Central memory CD8-positive, alpha-beta T cell (primary cell): ENCODE results near the gene HOXA5.

Source experiments
- ATAC-seq: fragments of 150-1000 bp; cut with Tn5 transposase; replicated peaks from 2 replicates; pipeline ENCODE4 v1.10.0; 2022; ENCODE audit warnings: mild to moderate bottlenecking, moderate FRiP score, moderate number of reproducible peaks; ENCODE audit not compliant: poor library complexity, severe bottlenecking; ENCODE audit errors: extremely low read depth
- DNase-seq, 2 donors: peaks; one replicate each; pipeline ENCODE4 v3.0.0; 2021; ENCODE audit warnings: low spot score in 2 of 2
- H3K27ac Mint-ChIP-seq: one replicate; pipeline ENCODE4 v1.8.0; 2022; ENCODE audit warnings: low read depth, mild to moderate bottlenecking, moderate library complexity, mixed read lengths
- H3K27me3 Mint-ChIP-seq: one replicate; pipeline ENCODE4 v1.8.0; 2022; ENCODE audit warnings: mixed read lengths
- H3K36me3 Mint-ChIP-seq: one replicate; pipeline ENCODE4 v1.8.0; 2022; ENCODE audit warnings: mild to moderate bottlenecking, moderate library complexity, mixed read lengths; ENCODE audit not compliant: insufficient read depth
- H3K4me1 Mint-ChIP-seq: one replicate; pipeline ENCODE4 v1.8.0; 2022; ENCODE audit warnings: mixed read lengths
- H3K4me3 Mint-ChIP-seq: one replicate; pipeline ENCODE4 v1.8.0; 2022; ENCODE audit warnings: mild to moderate bottlenecking, moderate library complexity, mixed read lengths
- H3K9me3 Mint-ChIP-seq: one replicate; pipeline ENCODE4 v1.8.0; 2022; ENCODE audit warnings: mixed read lengths

Gene HOXA5

DNA sequence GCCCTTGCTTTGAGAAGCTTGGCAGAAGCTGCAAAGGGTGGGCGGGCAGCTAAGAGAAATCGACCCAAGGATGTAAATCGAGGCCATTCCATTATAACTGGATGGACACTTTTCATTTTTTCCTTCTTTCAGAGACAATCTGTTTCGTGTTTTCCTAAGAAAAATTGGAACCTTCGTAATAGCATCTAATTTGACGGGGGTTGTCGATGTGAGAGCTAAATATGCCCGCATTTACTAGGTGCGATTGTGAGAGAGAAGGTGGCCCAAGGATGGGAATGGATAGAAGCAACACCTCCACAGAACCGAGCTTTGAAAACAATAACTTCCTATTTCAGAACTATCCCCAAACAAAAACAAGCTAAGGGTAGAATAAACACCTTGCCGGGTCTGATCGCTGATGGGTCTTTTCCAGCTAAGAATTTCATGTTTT lies 12.1 kb downstream of the HOXA5 start:
- Mint-ChIP-seq H3K4me1 (no peaks in the 10 kb centered on the region), H3K27ac (no peak overlapping the region), H3K4me3 (peak overlapping the region; percentile 44), H3K27me3 (peaks cover 68% of the 10 kb centered on the region), H3K9me3 (no peaks in the 10 kb centered on the region), H3K36me3 (no peaks in the 10 kb centered on the region)
- ATAC-seq, result no peak
- no peak for DNase-seq

DNA sequence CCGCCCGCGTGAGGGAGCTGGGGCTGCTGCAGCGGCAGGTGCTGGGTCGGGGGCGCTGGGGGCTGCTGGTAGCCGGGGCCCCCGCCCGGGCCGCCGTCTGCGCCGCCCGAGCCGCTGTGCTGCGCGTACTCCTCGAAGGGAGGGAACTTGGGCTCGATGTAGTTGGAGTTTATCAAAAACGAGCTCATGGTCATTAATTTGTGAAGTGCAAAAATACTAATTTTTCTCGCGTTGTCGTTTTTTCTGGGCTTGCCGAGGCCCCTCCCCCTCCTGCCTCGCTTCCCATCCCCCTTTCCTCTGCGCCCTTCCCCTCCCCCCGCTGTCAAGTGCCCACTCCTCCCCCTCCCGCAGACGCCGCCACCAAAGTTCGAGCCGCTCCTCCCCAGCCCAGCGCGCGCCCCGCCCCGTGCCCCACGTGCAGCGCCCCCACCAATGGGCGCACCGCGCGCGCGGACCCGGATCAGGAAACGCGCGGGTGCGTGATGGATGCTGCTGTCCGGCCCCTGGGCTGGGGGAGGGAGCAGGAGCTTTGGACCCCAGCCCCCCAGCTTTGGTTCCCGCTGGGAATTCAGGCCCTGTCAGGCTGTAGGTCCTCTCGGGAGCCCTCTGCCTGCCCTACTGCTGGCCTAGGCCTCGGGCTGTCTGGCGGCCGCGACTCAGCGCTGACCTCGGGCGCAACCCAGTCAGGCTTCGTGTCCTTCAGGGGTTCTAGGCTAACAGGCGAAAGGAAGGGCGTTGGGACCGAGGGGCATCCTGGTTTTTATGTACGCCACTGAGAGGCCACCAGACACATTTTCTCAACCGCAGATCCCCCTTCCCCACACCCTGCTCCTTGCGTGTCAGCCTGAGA lies 12.7 kb downstream of the HOXA5 start, which contains the start of gene HOXA4:
Gene HOXA4, minus strand, starts transcription at position 218 of the 850 bp plus-strand sequence. Its CDS starts 24 bp downstream, at position 194.
- peak; percentile 44 to 52 for DNase-seq
- Mint-ChIP-seq H3K4me3 (peak within 1 kb of the TSS; percentile 44), H3K27me3 (peaks cover 68% of the 10 kb centered on the region), H3K4me1 (no peaks in the 10 kb centered on the region), H3K27ac (no peak within 1 kb of the TSS), H3K9me3 (no peaks in the 10 kb centered on the region), H3K36me3 (no peaks in the 10 kb centered on the region)
- peak; percentile 80 for ATAC-seq

DNA sequence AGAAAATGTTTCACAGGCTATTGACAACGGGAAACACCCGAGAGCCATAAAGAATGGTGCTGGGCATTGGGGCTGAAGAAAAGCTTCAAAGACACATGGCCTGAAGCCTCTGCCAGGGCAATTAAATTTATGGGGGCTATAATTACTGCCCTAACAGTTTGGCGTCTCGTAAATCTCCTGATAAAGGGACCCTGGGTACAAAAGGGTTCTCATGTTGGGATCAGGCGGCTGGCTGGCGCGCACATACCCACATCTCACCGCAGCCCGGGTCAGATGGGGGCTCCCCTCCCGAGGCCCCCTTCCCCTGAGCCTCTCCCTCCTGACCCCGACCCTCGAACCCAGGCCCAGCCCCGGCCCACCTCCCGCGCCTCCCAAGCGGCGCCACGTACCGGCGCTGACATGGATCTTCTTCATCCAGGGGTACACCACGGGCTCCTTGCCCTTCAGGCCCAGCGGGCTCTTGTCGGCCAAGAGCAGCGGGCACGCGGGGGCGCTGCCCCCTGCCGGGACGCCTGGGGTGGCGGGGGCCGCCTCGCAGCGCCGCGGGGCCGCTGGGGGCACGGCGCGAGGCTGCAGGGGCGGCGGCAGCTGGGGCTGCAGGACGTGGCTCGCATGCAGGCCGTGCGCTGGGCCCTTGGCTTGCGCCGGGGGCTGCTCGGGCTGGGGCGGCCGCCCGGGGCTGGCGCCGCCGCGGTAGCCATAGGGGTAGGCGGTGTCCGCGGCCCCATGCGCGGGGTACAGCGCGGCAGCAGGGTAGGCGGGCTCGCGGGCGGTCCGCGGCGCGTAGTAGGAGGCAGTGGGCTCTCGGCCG lies 13.5 kb downstream of the HOXA5 start:
- H3K9me3 Mint-ChIP-seq, result no peaks in the 10 kb centered on the region
- H3K36me3 Mint-ChIP-seq, result no peaks in the 10 kb centered on the region
- no peak overlapping the region for H3K27ac Mint-ChIP-seq
- H3K4me3 Mint-ChIP-seq, result no peak overlapping the region
- peaks cover 68% of the 10 kb centered on the region for H3K27me3 Mint-ChIP-seq
- DNase-seq (no peak), ATAC-seq (peak; percentile 7)
- H3K4me1 Mint-ChIP-seq, result no peaks in the 10 kb centered on the region

DNA sequence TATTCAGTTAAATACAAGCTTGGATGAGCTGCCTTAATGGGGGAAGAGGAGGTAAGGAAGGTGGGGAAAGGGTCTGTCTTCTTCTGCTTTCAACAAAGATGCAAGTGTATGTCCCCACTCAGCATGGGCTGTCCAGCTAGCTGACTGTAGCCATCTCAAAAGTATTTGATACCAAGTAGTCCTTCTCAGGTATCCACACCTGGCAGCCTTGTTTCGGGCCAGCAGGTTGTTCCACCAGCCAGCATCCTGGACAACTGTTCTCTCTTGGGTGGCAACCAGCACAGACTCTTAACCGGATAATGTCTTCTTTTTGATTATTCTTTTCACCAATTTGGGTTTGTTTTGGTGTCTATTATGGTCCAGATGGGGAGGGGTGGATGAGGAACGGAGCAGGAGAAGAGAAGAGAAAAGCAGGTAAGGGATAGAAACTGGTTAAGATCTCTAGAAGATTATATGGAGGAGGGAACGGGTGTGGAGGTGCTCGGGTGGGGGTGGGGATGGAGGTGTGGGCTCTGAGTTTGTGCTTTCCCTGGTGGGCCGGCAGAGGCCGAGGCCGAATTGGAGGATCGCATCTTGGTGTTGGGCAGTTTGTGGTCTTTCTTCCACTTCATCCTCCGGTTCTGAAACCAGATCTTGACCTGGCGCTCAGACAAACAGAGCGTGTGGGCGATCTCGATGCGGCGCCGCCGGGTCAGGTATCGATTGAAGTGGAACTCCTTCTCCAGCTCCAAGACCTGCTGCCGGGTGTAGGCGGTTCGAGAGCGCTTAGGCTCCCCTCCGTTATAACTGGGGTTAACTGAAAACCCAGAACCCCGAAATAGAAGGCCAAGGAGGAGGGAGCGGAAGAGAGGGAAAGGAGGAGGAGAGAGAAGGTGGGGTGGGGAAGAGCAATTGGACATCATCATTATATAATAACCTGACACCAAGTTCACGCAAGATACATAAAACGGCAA lies 14.4 kb downstream of the HOXA5 start:
- Mint-ChIP-seq H3K4me3 (no peak overlapping the region), H3K4me1 (no peaks in the 10 kb centered on the region), H3K27ac (no peak overlapping the region), H3K36me3 (no peaks in the 10 kb centered on the region), H3K27me3 (peaks cover 68% of the 10 kb centered on the region), H3K9me3 (no peaks in the 10 kb centered on the region)
- DNase-seq, result no peak
- no peak for ATAC-seq

DNA sequence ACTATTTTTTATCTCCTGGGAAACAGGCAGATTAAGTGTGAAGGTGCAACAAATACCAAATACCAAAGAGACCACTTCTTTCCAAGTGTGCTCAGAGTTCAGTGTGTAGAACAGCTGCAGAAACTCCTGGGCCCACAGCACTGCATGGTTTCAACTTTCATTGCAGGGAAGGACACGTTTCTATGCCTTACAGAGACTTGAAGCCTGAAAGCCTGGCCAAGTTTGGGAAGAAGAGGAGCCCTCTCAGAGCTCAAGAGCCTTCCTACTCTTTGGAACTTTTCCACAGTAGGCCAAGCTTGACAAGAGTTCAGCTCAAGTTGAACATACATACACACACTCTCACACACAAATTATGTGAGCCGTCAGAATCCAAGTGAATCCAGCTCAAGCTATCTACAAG lies 15.4 kb downstream of the HOXA5 start:
- H3K27ac Mint-ChIP-seq, result no peak overlapping the region
- H3K27me3 Mint-ChIP-seq, result peaks cover 64% of the 10 kb centered on the region
- H3K9me3 Mint-ChIP-seq, result no peaks in the 10 kb centered on the region
- H3K36me3 Mint-ChIP-seq, result no peaks in the 10 kb centered on the region
- ATAC-seq (no peak), DNase-seq (no peak)
- no peak overlapping the region for H3K4me3 Mint-ChIP-seq
- H3K4me1 Mint-ChIP-seq, result no peaks in the 10 kb centered on the region

DNA sequence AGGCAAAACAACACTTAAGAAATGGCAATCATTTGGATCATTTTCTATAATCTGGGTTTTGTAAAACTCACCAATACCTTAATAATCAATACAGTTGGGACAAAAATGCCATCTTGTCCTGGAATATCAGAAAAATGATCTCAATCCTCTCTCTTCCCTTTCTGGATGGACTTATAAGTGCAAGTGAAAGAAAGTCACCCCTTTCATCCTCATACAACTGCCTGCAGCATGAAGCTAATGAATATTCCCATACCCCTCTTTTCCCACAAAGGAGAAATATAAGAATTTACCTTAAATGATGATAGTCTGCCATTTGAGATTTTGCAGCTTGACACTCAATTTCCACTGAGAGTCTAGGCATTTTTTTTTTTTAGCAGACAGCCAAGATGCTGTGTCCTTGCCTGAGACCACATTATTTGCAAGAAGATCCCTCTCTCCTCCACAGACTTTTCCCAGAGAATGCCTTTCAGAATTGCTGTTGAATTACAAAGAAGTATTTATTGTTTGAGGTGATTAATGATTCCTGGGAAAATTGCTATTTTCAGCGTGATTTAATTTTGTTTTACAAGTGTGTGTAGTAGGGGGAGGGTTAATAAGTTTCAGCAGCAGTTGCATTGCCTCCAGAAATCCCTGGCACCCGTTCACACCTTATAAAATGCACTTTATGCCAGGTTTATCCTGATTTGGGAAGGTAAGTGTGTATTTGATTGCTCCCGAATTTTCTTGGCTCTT lies 16.7 kb downstream of the HOXA5 start:
- Mint-ChIP-seq H3K27ac (no peak overlapping the region), H3K36me3 (no peaks in the 10 kb centered on the region), H3K4me3 (no peak overlapping the region), H3K27me3 (peaks cover 60% of the 10 kb centered on the region), H3K4me1 (no peaks in the 10 kb centered on the region), H3K9me3 (no peaks in the 10 kb centered on the region)
- ATAC-seq (no peak), DNase-seq (no peak)

DNA sequence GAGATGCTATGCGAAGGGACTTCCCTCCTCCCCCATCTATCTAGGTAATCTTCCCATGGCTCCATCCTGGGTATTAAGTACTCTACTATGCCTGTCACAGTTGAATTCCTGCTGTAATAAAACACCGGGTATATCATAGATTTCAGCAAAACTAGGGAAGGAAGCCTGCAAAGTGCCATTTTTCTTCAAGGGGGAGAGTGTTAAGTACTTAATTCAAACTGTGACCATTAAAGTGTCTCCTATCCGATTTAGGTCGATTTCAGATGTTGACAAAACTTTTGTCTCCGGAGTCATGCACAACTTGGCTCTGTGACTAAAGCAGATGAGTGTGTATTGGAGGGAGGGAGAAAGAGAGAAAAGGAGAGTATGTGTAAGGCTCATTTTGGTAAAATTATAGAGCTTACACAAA lies 17.5 kb downstream of the HOXA5 start:
- H3K36me3 Mint-ChIP-seq, result no peaks in the 10 kb centered on the region
- H3K4me1 Mint-ChIP-seq, result no peaks in the 10 kb centered on the region

DNA sequence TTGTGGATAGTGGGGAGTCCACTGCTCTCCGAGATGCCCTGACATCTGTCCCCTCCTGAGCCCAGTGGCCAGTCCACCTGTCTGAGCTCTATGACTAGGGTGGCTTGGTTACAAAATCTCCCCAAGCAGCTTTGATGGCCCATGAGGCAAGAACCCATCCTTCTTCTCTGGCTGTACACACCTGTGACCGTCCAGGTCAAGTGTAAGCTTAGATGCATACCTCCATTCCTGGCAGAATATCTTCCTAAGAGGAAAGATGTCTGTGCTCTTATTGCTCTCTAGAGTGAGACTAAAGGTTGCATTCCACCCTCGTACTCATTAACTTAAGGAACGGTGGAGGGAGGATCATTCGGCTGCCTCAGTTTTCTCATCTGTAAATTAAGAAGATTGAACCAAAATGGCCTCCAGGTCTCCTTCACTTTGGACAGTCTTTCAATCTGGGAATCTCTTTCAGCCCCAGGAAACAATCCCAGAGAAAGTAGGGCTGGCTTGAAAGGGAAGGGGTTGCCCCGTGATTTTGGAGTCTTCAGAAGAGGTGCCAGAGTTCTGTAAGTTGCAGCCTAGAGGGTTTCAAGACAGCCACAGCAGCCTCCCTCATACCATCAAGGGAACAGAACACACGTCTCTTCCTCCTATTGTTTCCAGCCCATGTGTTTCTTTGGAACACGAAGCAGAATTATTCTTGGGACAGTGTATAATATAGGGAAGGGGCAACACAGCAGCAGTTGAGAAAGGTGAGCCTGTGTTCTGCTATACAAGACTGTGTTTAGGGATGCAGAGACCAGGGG lies 18.4 kb downstream of the HOXA5 start:
- no peak for DNase-seq
- H3K27ac Mint-ChIP-seq, result no peak overlapping the region
- no peaks in the 10 kb centered on the region for H3K4me1 Mint-ChIP-seq
- H3K27me3 Mint-ChIP-seq, result peaks cover 60% of the 10 kb centered on the region
- no peaks in the 10 kb centered on the region for H3K36me3 Mint-ChIP-seq
- no peaks in the 10 kb centered on the region for H3K9me3 Mint-ChIP-seq
- no peak for ATAC-seq
- no peak overlapping the region for H3K4me3 Mint-ChIP-seq

More for the DNA sequence above, 17.5 kb downstream of the HOXA5 start:
- H3K27me3 Mint-ChIP-seq, result peaks cover 60% of the 10 kb centered on the region
- H3K27ac Mint-ChIP-seq, result no peak overlapping the region
- ATAC-seq (no peak), DNase-seq (no peak)
- no peaks in the 10 kb centered on the region for H3K9me3 Mint-ChIP-seq
- H3K4me3 Mint-ChIP-seq, result no peak overlapping the region

DNA sequence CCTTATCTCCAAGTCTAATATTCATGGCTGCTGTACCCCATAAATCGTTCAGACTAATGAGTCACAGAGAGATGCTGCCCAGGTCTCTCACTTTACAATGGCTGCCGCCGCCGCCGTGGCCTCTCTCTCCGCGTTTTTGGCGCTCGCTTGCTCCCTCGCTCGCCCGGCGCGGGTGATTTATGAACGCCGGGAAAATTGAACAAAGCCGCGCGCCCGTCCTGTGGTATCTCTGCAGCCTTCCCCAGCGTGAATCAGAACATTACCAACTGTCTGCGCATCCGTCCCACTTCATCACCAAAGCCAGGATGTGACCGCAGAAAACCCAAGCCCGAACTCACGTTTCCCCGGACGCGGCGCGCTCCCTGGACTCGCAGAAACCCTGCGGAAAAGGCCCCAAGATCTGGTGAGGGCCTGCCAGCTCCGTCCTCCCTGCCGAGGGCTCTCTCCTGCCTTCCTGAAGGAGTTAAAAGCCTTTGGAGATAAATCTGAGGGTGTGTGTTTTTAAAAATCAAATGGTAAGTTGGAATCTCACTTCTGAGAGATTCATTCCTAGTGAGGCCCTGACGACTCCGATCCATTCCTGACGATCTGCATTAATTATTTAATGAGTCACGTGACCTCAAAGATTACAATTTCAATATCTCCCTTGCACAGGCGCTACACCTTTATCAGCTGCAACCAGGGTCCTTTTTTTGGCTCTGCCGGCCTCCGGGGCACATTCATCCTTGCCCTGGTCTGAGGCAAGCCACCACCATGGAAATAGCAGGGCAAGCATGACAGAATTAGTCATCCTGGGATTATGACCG lies 19.2 kb downstream of the HOXA5 start:
- Mint-ChIP-seq H3K27ac (no peak overlapping the region), H3K27me3 (peaks cover 58% of the 10 kb centered on the region), H3K4me1 (no peaks in the 10 kb centered on the region), H3K9me3 (no peaks in the 10 kb centered on the region), H3K36me3 (no peaks in the 10 kb centered on the region), H3K4me3 (no peak overlapping the region)
- no peak for DNase-seq
- ATAC-seq, result no peak

DNA sequence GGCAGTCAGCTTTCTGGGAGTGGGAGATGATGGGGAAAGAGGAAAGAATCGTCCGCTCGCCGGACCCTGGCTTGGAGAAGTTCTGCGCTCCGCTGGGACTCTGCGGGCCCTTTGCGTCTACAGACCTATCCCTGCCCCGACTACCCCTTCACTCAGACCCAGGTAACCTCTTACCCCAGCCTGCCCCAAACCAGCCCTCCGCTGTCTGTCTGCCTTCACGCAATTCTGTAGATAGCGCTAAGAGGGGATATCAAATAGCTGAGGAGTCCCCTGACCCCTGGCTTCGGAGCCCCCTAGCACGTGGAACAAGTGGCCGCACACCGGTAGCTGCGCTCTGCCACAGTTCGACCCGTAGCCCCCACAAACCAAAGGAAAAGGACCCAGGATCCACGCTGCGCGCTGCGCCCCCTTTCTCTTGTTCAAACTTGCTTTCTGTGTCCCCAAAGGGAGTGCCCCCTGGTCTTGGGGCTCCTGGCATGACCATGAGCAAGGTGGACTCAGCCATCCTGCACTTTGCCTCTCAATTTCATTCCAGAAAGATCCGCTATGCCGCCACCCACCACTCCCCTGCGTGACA lies 19.9 kb downstream of the HOXA5 start:
- no peak overlapping the region for H3K27ac Mint-ChIP-seq
- no peak overlapping the region for H3K4me3 Mint-ChIP-seq
- no peaks in the 10 kb centered on the region for H3K9me3 Mint-ChIP-seq
- peaks cover 51% of the 10 kb centered on the region for H3K27me3 Mint-ChIP-seq
- DNase-seq, result no peak
- no peaks in the 10 kb centered on the region for H3K36me3 Mint-ChIP-seq
- no peaks in the 10 kb centered on the region for H3K4me1 Mint-ChIP-seq
- ATAC-seq, result no peak
